B cell (primary cell): ENCODE measurements around the gene LAIR1. TPM values are rescaled to one million over a fixed set of nuclear protein-coding genes. Genes with fewer than 3 reads are reported as not detected.
A peak's percentile ranks its signal among the peaks of the same experiment; 100 is the strongest.

Experiments
- ATAC-seq: fragments of 200-7000 bp; cut with Tn5 transposase; one replicate; pipeline ENCODE4 v1.10.0; 2021; ENCODE audit warnings: low read depth, mild to moderate bottlenecking, moderate number of reproducible peaks, moderate library complexity
- CTCF ChIA-PET: fragments of 350-600 bp; sonication (Branson Sonifier 250); formaldehyde crosslinking; loops from one replicate; lab custom pipeline; 2021; ENCODE audit warnings: antibody characterized with exemption, inconsistent platforms; lab: Charles Lee
- POLR2A ChIA-PET: fragments of 350-600 bp; sonication (Branson Sonifier 250); formaldehyde crosslinking; loops from one replicate; lab custom pipeline; 2021; ENCODE audit warnings: antibody characterized with exemption; lab: Charles Lee
- DNase-seq: peaks from one replicate; pipeline ENCODE4 v3.0.0; 2013
- H2AFZ ChIP-seq: 2 replicates; pipeline ENCODE4 v1.6.1; 2012; ENCODE audit warnings: mild to moderate bottlenecking, low read depth, low read length; ENCODE audit not compliant: insufficient read depth, poor library complexity, severe bottlenecking
- H3K27ac ChIP-seq, 2 donors: 1 replicate in 1 of 2; 2 replicates in 1 of 2; pipeline ENCODE4 v1.5.1; 2012 to 2013; ENCODE audit warnings: low read length in 2 of 2, mild to moderate bottlenecking in 2 of 2, moderate library complexity in 1 of 2
- H3K27me3 ChIP-seq, 4 experiments: fragments of 200-600 bp in 1 of 4; sonication (generic) in 1 of 4; replicated peaks in 1 of 4; 1 replicate in 2 of 4; 2 replicates in 2 of 4; pipeline versions ENCODE4 v1.6.1 to v1.7.0; 2013 to 2016; ENCODE audit warnings: low read length in 3 of 4, mild to moderate bottlenecking in 2 of 4, mixed read lengths in 1 of 4, moderate library complexity in 1 of 4; ENCODE audit not compliant: insufficient read depth in 4 of 4, control insufficient read depth in 3 of 4; ENCODE audit errors: control extremely low read depth in 1 of 4
- H3K36me3 ChIP-seq, 2 experiments: replicated peaks in 1 of 2; 1 replicate in 1 of 2; 2 replicates in 1 of 2; pipeline versions ENCODE4 v1.6.1 to v1.7.1; 2013; ENCODE audit warnings: low read length in 1 of 2; ENCODE audit not compliant: insufficient read depth in 2 of 2, control insufficient read depth in 1 of 2; ENCODE audit errors: control extremely low read depth in 1 of 2, extremely low read depth in 1 of 2
- H3K4me1 ChIP-seq, 2 donors: fragments of 200-600 bp in 1 of 2; sonication (generic) in 1 of 2; 1 replicate in 1 of 2; 2 replicates in 1 of 2; pipeline versions ENCODE4 v1.5.1 to v1.6.1; 2013 to 2017; ENCODE audit warnings: low read length in 2 of 2; ENCODE audit not compliant: control insufficient read depth in 2 of 2, insufficient read depth in 2 of 2
- H3K4me2 ChIP-seq: replicated peaks from 2 replicates; pipeline ENCODE3; 2012; ENCODE audit warnings: mild to moderate bottlenecking, low read depth, low read length; ENCODE audit not compliant: poor library complexity, severe bottlenecking
- H3K4me3 ChIP-seq, 5 experiments: fragments of 200-600 bp in 1 of 5; sonication (generic) in 1 of 5; 1 replicate in 3 of 5; 2 replicates in 2 of 5; pipeline versions ENCODE4 v1.5.1 to v1.7.0; 2011 to 2016; ENCODE audit warnings: low read length in 4 of 5, mild to moderate bottlenecking in 4 of 5, low read depth in 2 of 5, control low read depth in 1 of 5, moderate library complexity in 1 of 5; ENCODE audit not compliant: insufficient read depth in 1 of 5; ENCODE audit errors: control extremely low read depth in 1 of 5, extremely low read depth in 1 of 5
- H3K79me2 ChIP-seq: fragments of 200-600 bp; sonication (generic); one replicate; pipeline ENCODE4 v1.6.0; 2016; ENCODE audit warnings: low read length; ENCODE audit not compliant: control insufficient read depth, insufficient read depth
- H3K9ac ChIP-seq: fragments of 200-600 bp; sonication (generic); 2 replicates; pipeline ENCODE4 v1.6.1; 2017; ENCODE audit warnings: mild to moderate bottlenecking, low read length, moderate library complexity
- H3K9me3 ChIP-seq, 3 donors: one replicate each; pipeline versions ENCODE4 v1.6.1 to v1.7.1; 2013; ENCODE audit warnings: low read length in 2 of 3; ENCODE audit not compliant: control insufficient read depth in 2 of 3, insufficient read depth in 1 of 3; ENCODE audit errors: control extremely low read depth in 1 of 3
- H4K20me1 ChIP-seq: 2 replicates; pipeline ENCODE4 v1.6.0; 2012; ENCODE audit warnings: mild to moderate bottlenecking, low read length; ENCODE audit not compliant: insufficient read depth, control insufficient read depth, poor library complexity, severe bottlenecking
- H3K27ac Mint-ChIP-seq: one replicate; pipeline ENCODE4 v1.8.0; 2021; ENCODE audit warnings: mixed read lengths
- H3K27me3 Mint-ChIP-seq: one replicate; pipeline ENCODE4 v1.8.0; 2021; ENCODE audit warnings: mixed read lengths
- H3K4me1 Mint-ChIP-seq: one replicate; pipeline ENCODE4 v1.8.0; 2021; ENCODE audit warnings: mixed read lengths
- H3K4me3 Mint-ChIP-seq: one replicate; pipeline ENCODE4 v1.8.0; 2021; ENCODE audit warnings: mixed read lengths
- H3K9me3 Mint-ChIP-seq: one replicate; pipeline ENCODE4 v1.8.0; 2022; ENCODE audit warnings: mixed read lengths; ENCODE audit not compliant: insufficient read depth
- EZH2 ChIP-seq: IDR thresholded peaks from 2 replicates; pipeline ENCODE4 v1.6.1; 2012; ENCODE audit warnings: borderline replicate concordance, low read depth, mild to moderate bottlenecking, moderate library complexity, low read length; ENCODE audit not compliant: insufficient read depth, poor library complexity, severe bottlenecking
- WGBS: methylation state at CpG from one replicate; pipeline ENCODE4 v1.1.5; 2013; ENCODE audit warnings: missing lambda C conversion rate; ENCODE audit not compliant: insufficient coverage; 5-methylcytosine and 5-hydroxymethylcytosine counted together
- intact Hi-C: fragments of 100-400 bp; cut with micrococcal nuclease; formaldehyde crosslinking; loops from one replicate; pipeline ENCODE4 v1.10.0; 2022
- polyA plus RNA-seq: library from polyadenylated mRNA; depleted of rRNA; stranded (reverse); fragments of >200 nt; gene quantifications from 2 replicates; pipeline ENCODE4 v1.2.3, GENCODE V29; 2012
- total RNA-seq, 2 donors: library from RNA; stranded (reverse); fragments of 120-200 nt in 1 of 2; gene quantifications; 1 replicate in 1 of 2; 2 replicates in 1 of 2; pipeline versions ENCODE4 v1.2.3 to v1.2.4, GENCODE V29; 2013 to 2022
- TF ChIP-seq, protein P1 (sequence below): fragments of 200-600 bp; IDR thresholded peaks from one replicate; pipeline ENCODE4 v1.8.0; 2022; ENCODE audit warnings: antibody characterized with exemption, mild to moderate bottlenecking

LAIR1 gene
- total and polyA plus RNA-seq, 2 donors (not counting 1 experiment from before 2014, with no cell fraction given), result 41.5 to 173 TPM

DNA sequence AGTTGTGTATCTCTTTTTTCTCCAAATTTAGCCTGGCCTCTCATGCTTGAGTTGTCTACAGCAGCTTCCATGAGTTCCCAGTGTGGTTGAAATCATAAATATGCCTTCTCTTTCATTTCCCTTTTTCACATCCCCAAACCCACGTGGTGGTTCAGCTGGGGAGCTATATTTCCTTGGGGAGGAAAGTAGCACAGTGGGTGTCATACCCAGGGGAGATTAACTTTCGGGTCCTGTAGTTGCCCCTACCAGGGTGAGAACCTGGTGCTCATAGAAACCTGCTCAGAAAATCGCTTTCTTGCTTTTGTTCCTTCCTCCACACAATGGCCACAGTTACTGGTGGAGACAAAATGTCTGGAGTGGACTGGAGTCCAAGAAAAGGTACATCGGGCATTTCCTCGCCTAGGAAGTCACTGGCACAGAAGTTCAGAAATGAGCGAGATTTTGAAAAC lies 18.8 kb downstream of the LAIR1 start:
- peaks cover 0 to 2% (median 0%) of the 10 kb centered on the region in 4 experiments for H3K27me3 ChIP-seq
- H3K27ac ChIP-seq, result peak overlapping the region; percentile 72
- no peaks in the 10 kb centered on the region for H3K79me2 ChIP-seq
- 0% methylated on average over 1 of the region's 6 CpGs for WGBS
- peaks cover 78 to 85% of the 10 kb centered on the region in 2 donors for H3K4me1 ChIP-seq
- no peaks in the 10 kb centered on the region for H3K36me3 ChIP-seq
- ATAC-seq, result peak; percentile 97
- H3K4me3 Mint-ChIP-seq, result peak overlapping the region; percentile 81
- ChIA-PET CTCF (interaction anchor here (0.8 to 6.2 kb wide), 9 partner anchors 9 to 80 kb away, joined by 3 to 61 read pairs (median 6); no protein-coding TSS in a partner anchor), POLR2A (interaction anchor here (1.0 to 1.4 kb wide), 2 partner anchors 9 to 32 kb away, joined by 3 to 21 read pairs; no protein-coding TSS in a partner anchor)
- no peaks in the 10 kb centered on the region for H4K20me1 ChIP-seq
- no peak overlapping the region for H2AFZ ChIP-seq
- H3K9me3 ChIP-seq, result no peaks in the 10 kb centered on the region
- H3K4me3 ChIP-seq, result peak overlapping the region in 3 of 5 experiments; percentile 21 to 52 (median 27)
- intact Hi-C loops, result loop anchor here (2.0 kb wide), 1 partner anchor 19 kb away; no protein-coding TSS in a partner anchor
- H3K9ac ChIP-seq, result peak overlapping the region; percentile 42
- DNase-seq, result peak; percentile 80
- TF ChIP-seq, protein P1, sequence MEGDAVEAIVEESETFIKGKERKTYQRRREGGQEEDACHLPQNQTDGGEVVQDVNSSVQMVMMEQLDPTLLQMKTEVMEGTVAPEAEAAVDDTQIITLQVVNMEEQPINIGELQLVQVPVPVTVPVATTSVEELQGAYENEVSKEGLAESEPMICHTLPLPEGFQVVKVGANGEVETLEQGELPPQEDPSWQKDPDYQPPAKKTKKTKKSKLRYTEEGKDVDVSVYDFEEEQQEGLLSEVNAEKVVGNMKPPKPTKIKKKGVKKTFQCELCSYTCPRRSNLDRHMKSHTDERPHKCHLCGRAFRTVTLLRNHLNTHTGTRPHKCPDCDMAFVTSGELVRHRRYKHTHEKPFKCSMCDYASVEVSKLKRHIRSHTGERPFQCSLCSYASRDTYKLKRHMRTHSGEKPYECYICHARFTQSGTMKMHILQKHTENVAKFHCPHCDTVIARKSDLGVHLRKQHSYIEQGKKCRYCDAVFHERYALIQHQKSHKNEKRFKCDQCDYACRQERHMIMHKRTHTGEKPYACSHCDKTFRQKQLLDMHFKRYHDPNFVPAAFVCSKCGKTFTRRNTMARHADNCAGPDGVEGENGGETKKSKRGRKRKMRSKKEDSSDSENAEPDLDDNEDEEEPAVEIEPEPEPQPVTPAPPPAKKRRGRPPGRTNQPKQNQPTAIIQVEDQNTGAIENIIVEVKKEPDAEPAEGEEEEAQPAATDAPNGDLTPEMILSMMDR, result no peak
- TF ChIP-seq EZH2, result no peak
- H3K4me2 ChIP-seq, result peak overlapping the region; percentile 69
- H3K27ac Mint-ChIP-seq, result peak overlapping the region; percentile 85
- no peaks in the 10 kb centered on the region for H3K27me3 Mint-ChIP-seq
- H3K9me3 Mint-ChIP-seq, result no peaks in the 10 kb centered on the region
- peaks cover 73% of the 10 kb centered on the region for H3K4me1 Mint-ChIP-seq

DNA sequence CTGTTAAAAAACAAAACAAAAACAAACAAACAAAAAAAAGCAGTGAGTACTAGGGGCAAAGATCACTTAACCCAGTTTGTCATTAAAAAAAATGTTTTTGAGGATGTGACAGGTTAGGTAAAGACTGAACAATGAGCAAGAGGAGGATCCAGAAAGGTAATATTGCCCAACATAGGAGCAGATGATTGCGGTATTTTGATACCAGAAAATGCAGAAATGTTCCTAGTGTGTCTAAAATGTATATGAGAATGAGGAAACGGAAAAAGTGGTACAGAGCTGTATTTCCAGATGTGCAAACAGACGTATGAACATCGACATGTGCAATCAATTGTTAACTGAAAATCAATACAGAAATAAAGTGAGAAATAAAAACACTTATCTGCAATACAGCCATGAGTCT lies 20.9 kb downstream of the LAIR1 start:
- peak overlapping the region; percentile 39 for H3K27ac Mint-ChIP-seq
- H2AFZ ChIP-seq, result no peak overlapping the region
- no peaks in the 10 kb centered on the region for H3K9me3 ChIP-seq
- no peak overlapping the region for H3K9ac ChIP-seq
- peaks cover 89 to 92% of the 10 kb centered on the region in 2 donors for H3K4me1 ChIP-seq
- H3K79me2 ChIP-seq, result no peaks in the 10 kb centered on the region
- CTCF ChIA-PET, result interaction anchor here (0.6 to 6.2 kb wide), 6 partner anchors 11 to 154 kb away, joined by 3 to 61 read pairs (median 4); partner anchors contain the start of gene MBOAT7
- no peaks in the 10 kb centered on the region for H4K20me1 ChIP-seq
- H3K4me1 Mint-ChIP-seq, result peaks cover 86% of the 10 kb centered on the region
- DNase-seq (no peak), ATAC-seq (no peak)
- intact Hi-C loops, result no loop called here
- peak overlapping the region in 1 of 2 donors; percentile 48 for H3K27ac ChIP-seq
- no peaks in the 10 kb centered on the region for H3K36me3 ChIP-seq
- H3K4me2 ChIP-seq, result peak overlapping the region; percentile 36
- H3K4me3 Mint-ChIP-seq, result peak overlapping the region; percentile 61
- no peaks in the 10 kb centered on the region for H3K9me3 Mint-ChIP-seq
- H3K4me3 ChIP-seq, result no peak overlapping the region
- peaks cover 0 to under 1% (median 0%) of the 10 kb centered on the region in 4 experiments for H3K27me3 ChIP-seq
- TF ChIP-seq, protein P1, result no peak
- TF ChIP-seq EZH2, result no peak
- POLR2A ChIA-PET, result no interaction called here
- no peaks in the 10 kb centered on the region for H3K27me3 Mint-ChIP-seq
- 17% methylated on average over 1 of the region's 4 CpGs for WGBS
